CD4-positive, alpha-beta T cell treated with Interleukin-2 at 100 ng/mL for 4 hours (primary cell): ENCODE measurements around the gene ULK3.

Experiments
- DNase-seq: peaks from one replicate; pipeline ENCODE4 v3.0.0-alpha.2; 2020; ENCODE audit warnings: low spot score

Gene ULK3

DNA sequence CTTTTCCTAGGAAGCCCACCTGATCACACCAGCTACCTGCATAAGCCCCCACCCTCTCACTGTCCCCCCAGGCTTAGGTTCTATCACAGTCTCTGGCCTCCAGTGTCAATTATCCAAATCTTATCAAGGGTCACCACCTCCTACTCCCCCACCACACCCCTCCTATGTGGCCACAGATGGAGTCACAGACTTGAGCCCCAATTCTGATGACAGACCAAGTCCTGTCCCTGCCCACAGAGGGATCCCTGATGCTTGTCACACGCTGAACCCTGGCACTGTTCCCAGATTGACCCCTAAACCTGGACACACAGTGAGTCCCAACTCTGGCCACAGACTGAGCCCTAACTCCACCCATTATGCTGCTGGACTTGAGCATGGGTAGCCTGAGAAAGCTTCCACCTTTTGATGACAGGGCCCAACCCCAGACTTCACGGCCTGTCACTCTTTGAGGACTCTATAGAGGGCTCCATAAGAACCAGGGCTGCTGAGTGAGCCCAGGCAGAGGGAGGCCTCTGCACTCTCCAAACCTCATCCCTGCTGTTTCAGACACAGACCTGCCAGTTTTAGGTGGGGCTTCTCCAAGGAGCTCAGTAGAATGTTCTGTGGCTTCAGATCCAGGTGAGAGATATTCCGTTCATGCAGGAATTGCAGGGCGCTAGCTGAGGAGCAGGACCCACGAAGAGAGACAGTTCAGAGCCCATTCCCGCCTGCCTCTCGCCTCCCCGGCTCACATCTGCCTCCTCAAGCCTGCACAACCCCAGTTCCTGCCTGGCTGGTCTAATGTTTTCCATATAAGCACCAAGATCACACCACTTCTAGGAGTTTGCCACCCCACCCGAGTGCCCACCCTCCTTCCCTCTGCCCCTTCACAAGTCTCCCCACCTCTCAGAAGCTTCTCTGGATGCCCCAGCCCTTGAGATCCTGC, 1.8 kb downstream of the ULK3 start:
- no peak for DNase-seq

DNA sequence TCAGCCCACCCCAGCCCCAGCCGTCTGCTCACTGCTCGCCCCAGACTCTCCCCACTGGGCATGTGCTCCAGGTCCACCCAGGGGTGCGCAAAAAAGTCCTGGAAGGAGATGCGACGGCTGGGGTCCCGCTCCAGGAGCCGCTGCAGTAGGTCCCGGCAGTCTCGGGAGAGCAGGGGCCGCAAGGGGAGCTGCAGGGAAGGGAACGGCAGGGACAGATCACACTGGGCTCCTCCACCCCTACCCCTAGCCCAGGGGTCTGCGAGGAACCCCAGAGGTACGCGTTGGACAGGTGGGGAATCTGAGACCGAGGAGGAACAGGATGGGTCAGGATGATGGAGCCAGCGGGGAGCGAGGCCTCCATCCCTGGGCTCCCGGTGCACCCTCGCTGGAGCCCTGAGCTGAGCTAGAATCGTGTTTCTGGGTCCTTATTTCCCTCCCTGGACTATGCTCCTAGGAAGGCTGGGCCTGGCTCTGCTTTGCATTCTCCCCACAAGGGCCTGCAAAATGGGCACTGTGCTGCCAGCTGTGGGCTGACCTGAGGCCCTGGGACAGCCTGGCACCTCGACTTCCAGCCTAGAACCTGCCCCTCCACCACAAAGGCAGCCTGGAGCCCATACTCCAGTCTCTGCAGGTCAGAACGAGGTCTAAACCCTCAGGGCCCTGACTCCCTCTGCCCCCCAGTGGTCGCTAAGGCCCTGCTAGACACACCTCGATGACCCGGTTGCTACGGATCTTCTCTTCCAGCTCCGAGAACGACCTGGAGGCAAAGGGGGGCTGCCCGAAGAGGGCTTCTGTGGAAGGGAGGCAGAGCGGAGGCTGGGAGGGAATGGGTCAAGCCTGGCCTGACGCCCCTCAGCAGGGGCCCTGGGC, 3.2 kb downstream of the ULK3 start:
- no peak for DNase-seq

DNA sequence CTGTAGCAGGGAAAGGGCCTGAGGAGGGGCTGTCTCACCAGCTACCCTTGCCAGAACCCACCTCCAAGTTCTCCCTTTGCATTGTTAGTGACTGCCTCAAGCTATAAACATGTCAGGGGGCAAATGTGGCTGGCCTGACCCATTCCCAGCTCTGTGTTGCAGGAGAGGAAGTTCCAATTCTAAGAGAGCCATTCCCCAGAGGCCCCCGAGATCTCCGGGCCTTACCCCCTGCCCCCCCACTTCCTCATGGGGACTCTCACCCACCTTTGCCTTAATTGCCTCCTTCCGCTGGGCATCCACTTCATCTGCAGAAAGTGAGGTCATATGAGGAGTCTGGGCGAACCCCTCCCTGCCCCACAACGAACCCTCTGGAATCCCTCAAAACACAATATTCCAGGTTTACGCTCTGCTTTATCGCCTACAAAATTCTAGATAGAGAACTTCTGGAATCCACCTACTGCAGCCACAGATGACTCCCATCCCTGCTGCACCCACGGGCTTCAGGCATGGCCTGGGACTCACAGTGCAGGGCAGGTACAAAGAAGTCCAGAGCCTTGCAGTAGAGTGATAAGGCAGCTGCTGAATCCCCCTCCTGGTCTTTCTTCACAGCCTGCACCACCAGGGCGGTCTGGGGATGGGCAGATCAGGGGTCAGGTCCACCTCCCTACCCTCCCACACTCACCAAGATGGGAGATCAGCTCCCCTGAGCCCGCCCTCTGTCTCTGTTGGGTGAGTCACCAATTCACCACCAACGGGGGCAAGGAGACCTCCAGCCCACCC, 4.0 kb downstream of the ULK3 start:
- DNase-seq = no peak

DNA sequence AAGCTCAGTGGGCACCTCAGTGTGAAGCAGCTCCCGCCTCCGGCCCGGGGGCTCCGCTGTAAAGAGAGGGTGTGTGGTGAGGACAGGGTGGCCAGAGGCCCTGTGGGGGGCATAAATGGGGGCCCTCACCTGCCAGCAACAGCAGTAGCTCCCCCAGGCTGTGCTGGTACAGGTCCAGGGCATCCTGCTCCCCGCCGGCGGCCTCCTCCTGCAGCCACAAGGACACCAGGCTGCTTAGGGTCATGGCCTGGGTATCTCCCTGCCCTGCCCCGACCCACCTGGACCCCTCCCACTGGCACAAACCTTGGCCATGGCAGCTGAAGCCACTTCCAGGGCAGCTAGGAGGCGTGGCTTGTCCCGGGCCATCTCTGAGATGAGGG, 4.8 kb downstream of the ULK3 start:
- no peak for DNase-seq

DNA sequence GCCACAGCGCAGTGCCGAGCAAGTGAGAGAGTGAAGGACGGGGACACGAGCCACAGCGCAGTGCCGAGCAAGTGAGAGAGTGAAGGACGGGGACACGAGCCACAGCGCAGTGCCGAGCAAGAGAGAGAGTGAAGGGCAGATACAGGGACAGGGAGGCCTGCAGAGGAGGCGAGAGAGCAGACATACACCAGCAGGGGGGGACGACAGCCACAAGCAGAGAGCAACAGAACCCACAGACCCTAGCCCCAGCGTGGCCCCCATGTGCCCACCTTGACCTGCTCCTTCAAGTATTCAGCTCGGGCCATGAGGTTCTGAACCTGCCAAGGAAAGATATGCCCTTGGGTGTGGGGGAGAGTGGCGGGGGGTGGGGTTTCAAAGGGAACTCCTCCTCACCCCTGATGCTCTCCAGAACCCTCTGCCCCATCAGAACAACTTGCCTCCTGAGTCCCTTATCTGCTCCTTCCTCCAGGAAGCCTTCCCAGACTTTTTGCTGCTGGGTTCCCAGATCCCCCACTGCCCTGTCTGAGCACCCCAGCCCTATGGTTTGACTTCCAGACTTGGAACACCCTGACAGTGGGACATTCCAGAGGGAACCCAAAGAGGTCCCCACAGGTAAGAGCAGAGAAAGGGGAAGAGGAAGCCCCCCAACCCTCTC, 5.3 kb downstream of the ULK3 start:
- DNase-seq = no peak

DNA sequence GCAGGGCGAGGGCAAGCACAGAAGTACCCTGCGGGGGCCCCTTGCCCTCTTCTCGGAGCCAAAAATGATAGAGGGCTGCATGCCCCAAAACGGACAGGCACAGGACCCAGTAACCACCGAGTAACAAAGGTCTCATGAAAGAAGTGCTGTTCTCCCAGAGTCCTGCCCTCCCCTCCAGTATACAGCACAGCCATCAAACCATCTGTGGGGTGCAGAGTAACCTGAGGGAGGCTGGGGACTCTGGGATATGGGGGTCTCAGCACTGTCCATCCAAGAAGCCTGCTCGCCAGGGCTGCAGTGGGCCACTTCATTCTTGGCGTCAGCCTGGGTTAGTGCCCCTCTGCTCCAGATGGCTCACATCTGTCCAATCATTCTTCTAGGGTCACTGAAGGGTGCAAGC, 6.1 kb downstream of the ULK3 start:
- DNase-seq = no peak

DNA sequence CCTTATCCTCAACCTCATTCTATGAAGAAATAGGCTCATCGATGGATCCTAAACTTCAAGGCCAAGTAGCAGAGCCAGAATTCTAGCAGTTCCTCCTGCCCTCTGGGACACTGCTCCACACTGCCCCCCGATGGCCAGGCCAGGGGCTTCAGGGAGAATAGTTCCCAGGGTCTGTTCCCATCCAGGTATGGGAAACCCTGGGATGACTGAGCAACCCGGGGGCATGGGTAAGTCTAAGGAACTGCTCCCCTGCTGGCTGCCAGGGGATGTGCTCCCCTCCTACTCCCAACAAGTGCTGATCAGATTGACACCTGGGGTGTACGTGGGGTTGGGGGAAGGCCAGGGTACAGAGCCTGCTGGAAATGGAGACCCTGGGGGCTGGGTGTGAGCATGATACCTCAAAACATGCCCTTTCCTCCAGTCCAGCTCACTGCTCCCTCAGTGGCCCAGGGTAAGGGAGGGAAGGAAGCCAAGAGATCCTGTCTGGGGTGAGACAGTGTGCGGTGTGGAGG, 7.6 kb downstream of the ULK3 start:
- peak; percentile 41 for DNase-seq

DNA sequence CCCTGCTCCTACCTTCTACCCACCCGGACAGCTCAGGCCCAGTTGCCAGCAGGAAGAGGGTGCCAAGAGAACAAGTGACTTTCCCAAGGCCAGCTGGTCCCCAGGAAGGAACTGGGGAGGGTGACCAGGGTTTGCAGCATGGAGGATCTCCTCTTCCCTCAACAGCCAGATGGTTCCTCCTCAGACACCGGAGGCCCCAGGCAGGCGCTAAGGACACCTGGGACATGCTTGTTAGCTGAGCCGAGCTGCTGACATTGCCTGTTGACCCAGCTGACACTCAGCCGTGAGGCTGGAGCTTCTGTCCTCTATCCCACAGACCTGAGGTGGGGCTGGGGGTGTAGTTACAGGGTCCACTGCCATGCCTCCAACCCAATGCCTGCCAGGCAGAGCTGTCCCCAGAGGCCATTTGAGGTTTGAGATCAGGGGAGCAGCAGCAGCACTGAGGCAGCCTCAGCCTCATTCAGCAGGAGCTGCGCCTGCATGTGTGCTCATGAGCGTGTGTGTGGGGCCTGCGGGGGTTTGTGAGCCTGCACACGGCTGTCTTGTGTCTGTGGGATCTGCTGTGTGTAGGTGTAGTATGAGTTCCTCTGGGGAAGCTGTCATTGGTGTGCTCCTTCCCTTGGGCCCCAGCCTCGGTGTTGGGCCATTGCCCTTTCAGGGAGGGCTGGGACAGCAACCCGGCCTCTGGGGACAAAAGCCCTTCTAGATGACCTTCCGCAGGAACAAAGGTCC, 9.4 kb downstream of the ULK3 start:
- no peak for DNase-seq

DNA sequence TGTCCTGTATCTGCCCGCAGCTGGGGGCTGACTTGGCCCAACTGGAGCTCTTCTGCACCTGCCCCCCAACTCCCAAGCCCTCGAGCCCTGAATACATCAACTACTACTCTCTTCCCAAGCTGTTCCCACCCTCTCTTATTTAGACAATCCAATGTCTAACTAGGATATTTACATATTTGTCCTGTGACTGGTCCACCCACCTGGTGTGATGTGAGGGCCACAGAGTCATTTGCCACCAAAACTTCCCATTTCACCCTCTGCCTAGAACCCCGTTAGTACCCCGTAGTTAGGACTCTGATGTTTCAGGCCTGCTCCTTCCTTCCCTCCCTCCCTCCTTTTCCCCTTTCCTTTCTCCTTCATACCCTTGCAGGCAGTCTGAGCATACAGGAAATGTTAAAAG, 10.1 kb downstream of the ULK3 start:
- no peak for DNase-seq

DNA sequence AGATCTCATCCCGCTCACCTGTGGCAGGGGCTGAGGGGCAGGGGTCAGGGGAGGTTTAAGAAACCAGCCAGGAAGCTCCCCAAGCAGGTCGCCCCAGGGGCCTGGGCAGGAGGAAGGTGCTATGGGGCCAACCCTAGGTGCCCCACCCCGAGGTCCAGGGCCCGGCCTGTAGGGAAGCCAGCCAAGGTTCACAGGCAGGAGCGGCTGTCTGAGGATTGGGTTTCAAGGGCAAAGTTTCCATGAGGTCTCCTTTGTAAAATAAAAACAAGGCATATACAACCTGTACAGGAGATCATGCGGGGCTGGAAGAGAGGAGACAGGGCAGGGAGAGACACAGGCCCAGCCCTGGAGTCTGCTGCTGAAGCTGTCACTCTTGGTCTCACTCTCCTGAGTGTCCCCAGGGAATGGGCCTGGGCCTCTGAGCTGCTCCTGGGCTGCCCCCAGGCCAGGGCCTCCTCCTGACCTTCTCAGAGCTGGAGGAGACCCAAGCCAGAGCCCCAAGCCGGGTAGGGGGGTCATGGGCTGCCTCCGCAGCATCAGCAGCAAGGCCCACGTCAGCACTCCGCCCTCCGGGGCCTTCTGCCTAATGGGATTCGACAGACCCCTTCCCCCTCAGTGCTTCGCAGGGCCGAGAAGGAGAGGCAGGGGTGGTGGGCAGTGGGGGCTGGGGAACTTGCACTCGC, 11.0 kb downstream of the ULK3 start:
- DNase-seq = no peak

DNA sequence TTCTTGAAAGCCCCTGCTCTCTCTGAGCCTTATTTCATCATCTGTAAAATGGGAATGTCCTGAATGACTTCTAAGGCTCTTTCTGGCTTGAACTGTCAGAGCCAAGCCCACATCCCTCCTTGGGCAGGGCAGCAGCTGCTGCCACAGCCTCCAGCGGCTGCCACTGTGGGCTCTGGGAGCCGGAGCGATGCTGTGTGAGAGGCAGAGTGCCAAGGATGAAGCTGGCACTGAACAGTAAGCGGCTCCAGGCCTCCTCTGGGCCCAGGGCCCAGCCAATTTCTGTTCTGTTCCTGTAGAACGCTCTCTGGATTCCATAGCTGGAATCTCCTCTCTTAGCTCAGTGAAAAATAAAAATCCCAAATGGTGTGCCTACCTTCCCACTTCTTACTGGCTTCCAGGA, 12.1 kb downstream of the ULK3 start:
- no peak for DNase-seq

DNA sequence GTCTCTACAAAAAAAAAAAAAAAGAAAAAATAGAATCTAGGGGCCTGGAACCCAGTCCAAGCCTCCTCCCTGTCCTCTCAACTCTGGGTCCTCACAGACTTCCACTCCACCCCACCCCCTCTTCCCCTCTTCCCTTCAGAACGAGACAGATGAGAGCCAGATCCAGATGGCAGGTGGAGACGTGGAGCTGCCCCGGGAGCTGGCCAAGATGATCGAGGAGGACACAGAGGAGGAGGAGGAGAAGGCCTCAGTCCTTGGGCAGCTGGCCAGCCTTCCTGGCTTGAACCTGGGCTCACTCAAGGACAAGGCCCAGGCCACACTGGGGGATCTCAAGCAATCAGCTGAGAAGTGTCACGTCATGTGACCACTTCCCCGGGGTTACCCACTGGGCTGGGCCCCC, 13.0 kb downstream of the ULK3 start:
- DNase-seq = no peak

DNA sequence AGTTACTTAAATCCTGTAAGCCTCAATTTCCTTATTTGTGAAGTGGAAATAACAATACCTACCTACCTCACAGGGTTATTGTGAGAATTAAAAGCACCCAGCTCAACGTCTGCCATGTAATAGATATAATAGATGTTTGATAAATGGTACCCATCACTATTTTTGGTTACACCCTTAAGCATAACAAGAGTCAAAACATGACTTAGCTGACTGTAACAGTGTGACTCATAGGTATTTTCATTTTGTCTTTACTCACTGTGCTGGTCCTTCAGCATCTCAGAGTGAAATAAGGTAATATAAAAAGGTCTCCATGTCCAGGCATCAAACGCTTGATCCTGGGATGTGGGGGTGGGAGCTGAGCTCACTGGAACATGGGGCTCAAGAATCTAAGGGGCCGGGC, 13.5 kb downstream of the ULK3 start:
- no peak for DNase-seq

DNA sequence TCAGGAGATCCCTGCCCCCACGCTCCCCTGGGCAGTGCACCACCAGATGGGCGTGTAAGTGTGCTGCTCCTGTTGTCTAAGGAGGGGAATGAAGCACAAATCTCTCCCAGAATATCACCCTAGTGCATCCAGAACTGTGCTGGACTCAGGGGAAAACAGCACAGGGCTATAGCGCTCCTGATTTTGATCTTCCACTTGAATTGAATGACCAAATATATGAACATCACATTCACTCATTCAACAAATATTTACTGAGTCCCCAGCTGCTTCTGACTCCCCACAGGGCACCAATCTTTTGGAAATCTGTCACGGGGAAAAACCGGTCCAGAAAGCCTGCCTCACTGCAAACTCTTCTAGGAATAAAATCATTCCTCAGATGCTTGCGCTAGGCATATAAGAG, 14.1 kb downstream of the ULK3 start:
- no peak for DNase-seq

DNA sequence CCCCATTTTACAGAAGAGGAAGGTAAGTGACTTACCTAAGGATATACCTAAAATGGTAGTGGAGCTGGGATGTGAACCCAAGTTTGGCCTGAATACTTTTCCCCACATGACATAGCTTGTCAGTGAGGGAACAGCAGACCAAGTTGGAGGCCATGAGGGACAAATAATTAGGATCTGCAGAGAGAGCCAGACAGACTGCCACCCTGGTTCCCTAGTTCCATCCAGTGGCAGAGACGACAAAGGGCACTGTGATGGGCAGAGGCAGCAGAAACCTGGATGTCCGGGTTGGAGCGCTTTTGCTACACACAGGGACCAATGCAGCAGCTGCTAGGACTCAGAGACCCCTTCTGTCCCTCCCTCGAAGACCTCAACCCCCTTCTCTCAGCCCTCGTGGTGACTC, 15.3 kb downstream of the ULK3 start:
- DNase-seq = no peak

DNA sequence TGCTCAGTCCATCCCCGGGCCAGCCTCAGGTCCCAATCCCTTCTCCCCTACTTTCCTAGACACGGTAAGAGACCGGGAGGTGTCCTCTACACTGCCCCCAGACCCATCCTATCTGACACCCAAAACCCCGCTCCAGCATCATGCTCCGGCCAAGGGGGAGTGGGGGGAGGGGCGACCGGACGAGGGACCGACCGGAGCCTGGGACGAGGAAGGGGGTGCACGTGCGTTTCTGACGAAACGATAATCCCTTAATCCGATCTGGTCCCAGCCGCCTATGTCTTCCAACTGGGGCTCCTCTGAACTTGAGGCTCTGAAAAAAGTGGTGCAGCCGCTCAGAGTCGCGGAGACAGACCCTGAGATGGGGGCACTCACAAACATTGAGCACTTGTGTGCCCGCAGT, 16.0 kb downstream of the ULK3 start:
- no peak for DNase-seq

DNA sequence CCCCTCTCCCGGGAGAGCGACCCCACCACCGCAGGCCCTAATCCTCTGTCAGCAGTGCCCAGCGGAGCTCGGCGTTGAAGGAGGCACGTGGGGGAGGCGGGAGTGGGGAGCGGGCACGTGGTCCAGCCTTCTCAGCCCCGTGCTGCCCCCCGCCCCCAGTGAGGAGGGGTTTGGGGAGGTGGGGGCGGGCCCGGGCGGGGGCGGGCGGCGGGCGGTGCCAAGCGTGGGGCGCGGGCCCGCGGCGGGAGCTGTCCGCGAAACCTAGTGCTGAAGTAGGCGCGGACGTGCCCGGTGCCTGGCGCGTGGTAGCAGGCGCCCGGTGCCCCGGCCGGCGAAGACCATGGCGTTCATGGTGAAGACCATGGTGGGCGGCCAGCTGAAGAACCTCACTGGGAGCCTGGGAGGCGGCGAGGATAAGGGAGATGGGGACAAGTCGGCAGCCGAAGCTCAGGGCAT, 16.6 kb downstream of the ULK3 start, which contains the start of gene CPLX3:
TSS of gene CPLX3 (plus strand) at position 264 of the 456 bp plus-strand sequence. CDS start at position 341, 77 bp downstream.
- peak; percentile 23 for DNase-seq

DNA sequence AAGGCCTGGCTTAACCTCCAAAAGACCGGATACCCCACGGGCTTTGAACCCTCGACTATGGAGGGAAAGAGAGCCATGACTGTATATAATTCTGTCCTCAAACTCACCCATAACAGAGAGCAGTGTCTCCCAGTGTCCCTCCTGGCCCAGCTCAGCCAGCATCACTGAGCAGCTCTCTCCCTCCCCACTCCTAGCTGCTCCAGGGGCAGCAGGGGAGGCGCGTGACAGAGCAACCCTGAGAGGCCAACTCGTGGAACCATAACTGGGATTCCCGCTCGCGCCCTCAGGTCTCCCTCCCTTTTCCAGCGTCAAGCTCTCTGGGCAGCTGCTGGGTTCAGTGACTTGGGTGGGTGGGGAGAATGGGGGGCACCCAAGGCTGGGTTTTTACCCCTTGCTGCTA, 17.1 kb downstream of the ULK3 start:
- DNase-seq = no peak

DNA sequence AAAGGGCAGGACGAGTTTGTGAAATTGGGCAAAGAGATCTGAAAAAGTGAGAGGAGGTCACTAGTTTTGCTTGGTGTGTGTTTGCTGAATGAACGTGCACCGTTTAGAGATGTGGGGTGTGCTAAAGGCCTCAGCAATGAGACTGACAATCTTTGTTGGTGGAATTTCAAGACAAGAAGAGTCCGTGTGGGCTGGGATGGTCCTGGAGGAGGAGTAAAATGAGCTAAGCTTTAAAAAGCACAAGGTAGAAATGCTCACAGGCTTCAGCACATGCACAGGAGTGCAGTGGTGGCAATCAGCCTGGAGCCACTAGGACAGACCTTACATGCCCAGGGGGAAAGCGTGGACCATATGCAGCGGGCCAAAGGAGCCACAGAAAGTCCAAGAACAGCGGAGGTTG, 18.0 kb downstream of the ULK3 start:
- no peak for DNase-seq

DNA sequence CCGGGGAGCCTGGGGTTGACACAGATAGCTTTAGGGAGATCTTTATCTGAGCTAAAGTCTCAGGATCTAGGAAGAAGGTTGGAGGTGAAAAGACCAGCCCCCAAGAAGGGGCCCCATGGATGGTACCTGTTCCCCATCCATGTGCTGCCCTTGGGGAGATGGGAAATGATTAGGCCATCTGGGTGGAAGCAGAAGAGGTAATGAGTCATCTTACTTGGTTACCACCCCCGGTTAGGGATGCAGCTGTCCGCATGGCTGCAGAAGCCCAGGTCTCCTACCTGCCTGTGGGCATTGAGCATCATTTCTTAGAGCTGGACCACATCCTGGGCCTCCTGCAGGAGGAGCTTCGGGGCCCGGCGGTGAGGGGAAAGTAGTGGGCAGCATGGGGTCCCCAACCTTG, 19.6 kb downstream of the ULK3 start:
- DNase-seq = no peak
